ENCODE results near the gene ZNF662. TPM values are rescaled to one million over a fixed set of nuclear protein-coding genes. Genes with fewer than 3 reads are reported as not detected.
A peak's percentile ranks its signal among the peaks of the same experiment; 100 is the strongest.

Gene ZNF662
- total and polyA plus RNA-seq, 9 of the 15 experiments (the other 6 are each of a cell fraction or from before 2014, with no cell fraction given), result 0.07 to 0.55 (median 0.27) TPM

- ChIA-PET CTCF (ENCODE audit: low intra/inter-chr PET ratio) (interaction anchor here (0.6 kb wide), 1 partner anchor 10 kb away, joined by 5 read pairs; no protein-coding TSS in a partner anchor), POLR2A (interaction anchor here (0.7 kb wide), 1 partner anchor 10 kb away, joined by 3 read pairs; no protein-coding TSS in a partner anchor)
- H3K27me3 ChIP-seq (ENCODE audit: control insufficient read depth in 2 of 2, insufficient read depth in 2 of 2, low read length in 2 of 2), result no peaks in the 10 kb centered on the region
- H3K27ac ChIP-seq (ENCODE audit: extremely low read depth, low read depth, low read length), result no peak overlapping the region
- H4K20me1 ChIP-seq (replicated peaks; ENCODE audit: control insufficient read depth, insufficient read depth, low read length), result no peaks in the 10 kb centered on the region
- DNase-seq (ENCODE audit: extremely low read depth in 1 of 4, low spot score in 3 of 4) (no peak), FAIRE-seq (no peak), ATAC-seq (peak; percentile 87)
- H3K4me1 ChIP-seq (replicated peaks in 1 of 2; ENCODE audit: control insufficient read depth in 2 of 2, insufficient read depth in 2 of 2, low read length in 2 of 2), result no peaks in the 10 kb centered on the region; a peak in 1 of 5 replicates
- intact Hi-C loops (cut with micrococcal nuclease) (no loop called here), in situ Hi-C loops (cut with MboI) (no loop called here)
- no peaks in the 10 kb centered on the region for H3K9me3 ChIP-seq (replicated peaks; ENCODE audit: control insufficient read depth, insufficient read depth, low read depth, low read length)
- H2AFZ ChIP-seq (ENCODE audit: low read depth, low read length), result no peak overlapping the region
- no peak overlapping the region for H3K4me3 ChIP-seq
- no peak overlapping the region for H3K9ac ChIP-seq (ENCODE audit: insufficient read depth in 1 of 2, low read depth in 2 of 2, low read length in 2 of 2)
- no peak overlapping the region for H3K4me2 ChIP-seq (ENCODE audit: insufficient read depth, low read length)
- H3K36me3 ChIP-seq (ENCODE audit: control insufficient read depth, insufficient read depth, low read length), result no peaks in the 10 kb centered on the region
- TF ChIP-seq, protein P1, sequence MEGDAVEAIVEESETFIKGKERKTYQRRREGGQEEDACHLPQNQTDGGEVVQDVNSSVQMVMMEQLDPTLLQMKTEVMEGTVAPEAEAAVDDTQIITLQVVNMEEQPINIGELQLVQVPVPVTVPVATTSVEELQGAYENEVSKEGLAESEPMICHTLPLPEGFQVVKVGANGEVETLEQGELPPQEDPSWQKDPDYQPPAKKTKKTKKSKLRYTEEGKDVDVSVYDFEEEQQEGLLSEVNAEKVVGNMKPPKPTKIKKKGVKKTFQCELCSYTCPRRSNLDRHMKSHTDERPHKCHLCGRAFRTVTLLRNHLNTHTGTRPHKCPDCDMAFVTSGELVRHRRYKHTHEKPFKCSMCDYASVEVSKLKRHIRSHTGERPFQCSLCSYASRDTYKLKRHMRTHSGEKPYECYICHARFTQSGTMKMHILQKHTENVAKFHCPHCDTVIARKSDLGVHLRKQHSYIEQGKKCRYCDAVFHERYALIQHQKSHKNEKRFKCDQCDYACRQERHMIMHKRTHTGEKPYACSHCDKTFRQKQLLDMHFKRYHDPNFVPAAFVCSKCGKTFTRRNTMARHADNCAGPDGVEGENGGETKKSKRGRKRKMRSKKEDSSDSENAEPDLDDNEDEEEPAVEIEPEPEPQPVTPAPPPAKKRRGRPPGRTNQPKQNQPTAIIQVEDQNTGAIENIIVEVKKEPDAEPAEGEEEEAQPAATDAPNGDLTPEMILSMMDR (IDR thresholded peaks at IDR 0.05 in 2 of 3, conservative IDR thresholded peaks at IDR 0.05 in 1 of 3; ENCODE audit: insufficient read depth in 2 of 3, low read depth in 1 of 3, low read length in 3 of 3), result peak; percentile 29 to 38 (median 30); a peak in 2 of 6 replicates
- 0 out of 4 replicates have a peak, but pooled peaks of 1 of the 2 experiments have one; percentile 10 for TF ChIP-seq RAD21 (CRISPR knock-in tag; conservative IDR thresholded peaks at IDR 0.05 in 1 of 2, IDR thresholded peaks at IDR 0.05 in 1 of 2)
- TF ChIP-seq DEAF1 (CRISPR knock-in tag; IDR thresholded peaks at IDR 0.05), result no peak
- H3K79me2 ChIP-seq (ENCODE audit: control insufficient read depth, insufficient read depth, low read length), result no peaks in the 10 kb centered on the region
- H3K9me1 ChIP-seq (ENCODE audit: control insufficient read depth, insufficient read depth, low read length), result no peaks in the 10 kb centered on the region
- BruUV-seq (replicated peaks), result no TSS peak
These were observed 6.9 kb upstream of the ZNF662 start for GRCh38 chr3:42898896-42899675.

All from K562 (cell line).